Skeletal muscle tissue (tissue), 4 donors: ENCODE results near the gene MMP23B. TPM values are rescaled to one million over a fixed set of nuclear protein-coding genes. Genes with fewer than 3 reads are reported as not detected.

Source experiments
- H3K27ac ChIP-seq: one replicate; pipeline ENCODE4 v1.7.0; 2013; ENCODE audit warnings: mild to moderate bottlenecking, low read depth, low read length, inconsistent platforms
- H3K27me3 ChIP-seq, 3 donors: one replicate each; pipeline ENCODE4 v1.7.0; 2013; ENCODE audit warnings: low read length in 3 of 3; ENCODE audit not compliant: control insufficient read depth in 3 of 3, insufficient read depth in 3 of 3
- H3K36me3 ChIP-seq, 3 donors: one replicate each; pipeline ENCODE4 v1.7.0; 2013; ENCODE audit warnings: low read length in 3 of 3; ENCODE audit not compliant: control insufficient read depth in 3 of 3, insufficient read depth in 3 of 3
- H3K4me1 ChIP-seq, 3 donors: one replicate each; pipeline ENCODE4 v1.7.0; 2013; ENCODE audit warnings: low read length in 3 of 3, mild to moderate bottlenecking in 3 of 3; ENCODE audit not compliant: control insufficient read depth in 3 of 3, insufficient read depth in 3 of 3
- H3K4me3 ChIP-seq, 3 donors: one replicate each; pipeline ENCODE4 v1.7.0; 2013; ENCODE audit warnings: low read length in 3 of 3
- H3K9ac ChIP-seq, 3 donors: one replicate each; pipeline ENCODE4 v1.7.0; 2013; ENCODE audit warnings: low read length in 3 of 3, mild to moderate bottlenecking in 3 of 3, moderate library complexity in 2 of 3, low read depth in 1 of 3
- H3K9me3 ChIP-seq, 3 donors: one replicate each; pipeline ENCODE4 v1.7.0; 2013; ENCODE audit warnings: low read length in 3 of 3; ENCODE audit not compliant: control insufficient read depth in 3 of 3
- total RNA-seq: library from RNA; depleted of rRNA; stranded (reverse); fragments of >200 nt; gene quantifications from one replicate; pipeline ENCODE4 v1.2.3, GENCODE V29; 2014
- donor health status: Osteomylitis.

MMP23B gene
- total RNA-seq, 1 donor from 2014 or later, result 17.2 TPM

DNA sequence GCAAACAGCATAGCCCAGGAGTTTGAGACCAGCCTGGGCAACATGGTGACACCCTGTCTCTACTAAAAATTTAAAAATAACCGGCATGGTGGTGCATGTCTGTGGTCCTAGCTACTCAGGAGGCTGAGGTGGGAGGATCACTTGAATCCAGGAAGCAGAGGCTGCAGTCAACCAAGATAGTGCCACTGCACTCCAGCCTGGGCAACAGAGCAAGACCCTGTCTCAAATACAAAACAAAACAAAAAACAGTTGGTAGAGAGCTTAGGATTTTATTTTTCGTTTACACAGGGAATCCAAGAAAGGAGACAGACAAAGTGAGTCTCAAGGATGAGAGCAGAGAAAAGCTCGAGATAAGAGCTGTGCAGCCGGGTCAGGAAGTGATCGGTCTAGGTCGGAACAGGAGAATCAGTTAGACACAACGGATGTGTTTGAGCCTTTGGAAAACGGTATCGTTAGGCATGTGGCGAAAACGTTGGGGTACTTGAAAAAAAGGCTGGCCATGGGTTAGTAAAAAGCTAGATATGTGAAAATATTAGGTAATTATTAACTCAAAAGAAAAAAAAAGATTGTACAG is 18.4 kb upstream of the MMP23B start:
- Histone ChIP-seq H3K27ac (no peak overlapping the region), H3K4me3 (peak overlapping the region in 2 of 3 donors; percentile 87 to 98), H3K27me3 (no peaks in the 10 kb centered on the region), H3K9ac (peak overlapping the region in 1 of 3 donors; percentile 100), H3K36me3 (peaks cover 5 to 21% (median 12%) of the 10 kb centered on the region in 3 donors), H3K9me3 (no peaks in the 10 kb centered on the region), H3K4me1 (peaks cover 36 to 47% (median 39%) of the 10 kb centered on the region in 3 donors)

- peak overlapping the region; percentile 87 to 100 (median 98) for H3K9ac ChIP-seq
- H3K27ac ChIP-seq, result peak overlapping the region; percentile 99
- peaks cover 5 to 21% (median 12%) of the 10 kb centered on the region in 3 donors for H3K36me3 ChIP-seq
- no peaks in the 10 kb centered on the region for H3K27me3 ChIP-seq
- peaks cover 39 to 53% (median 44%) of the 10 kb centered on the region in 3 donors for H3K4me1 ChIP-seq
- no peaks in the 10 kb centered on the region for H3K9me3 ChIP-seq
- peak overlapping the region; percentile 87 to 98 (median 98) for H3K4me3 ChIP-seq
These were observed 17.6 kb upstream of the MMP23B start for GRCh38 chr1:1614204-1614953.

DNA sequence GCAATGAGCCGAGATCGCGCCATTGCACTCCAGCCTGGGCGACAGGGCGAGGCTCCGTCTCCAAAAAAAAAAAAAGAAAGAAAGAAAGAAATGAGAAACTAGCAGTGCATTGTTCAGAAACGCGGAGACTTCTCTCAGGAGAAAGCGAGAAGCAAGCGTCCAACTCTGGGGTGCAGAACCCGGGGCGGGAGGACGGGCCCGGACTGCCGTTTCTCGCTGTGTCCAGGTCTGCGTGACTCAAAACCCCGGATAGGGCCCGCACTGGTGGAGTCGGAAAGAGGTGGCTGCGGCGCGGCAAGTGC is 17.1 kb upstream of the MMP23B start:
- Histone ChIP-seq H3K27me3 (no peaks in the 10 kb centered on the region), H3K9ac (peak overlapping the region; percentile 87 to 100 (median 98)), H3K4me1 (peaks cover 43 to 59% (median 50%) of the 10 kb centered on the region in 3 donors), H3K4me3 (peak overlapping the region; percentile 87 to 98 (median 98)), H3K27ac (peak overlapping the region; percentile 99), H3K36me3 (peaks cover 5 to 21% (median 12%) of the 10 kb centered on the region in 3 donors), H3K9me3 (no peaks in the 10 kb centered on the region)

DNA sequence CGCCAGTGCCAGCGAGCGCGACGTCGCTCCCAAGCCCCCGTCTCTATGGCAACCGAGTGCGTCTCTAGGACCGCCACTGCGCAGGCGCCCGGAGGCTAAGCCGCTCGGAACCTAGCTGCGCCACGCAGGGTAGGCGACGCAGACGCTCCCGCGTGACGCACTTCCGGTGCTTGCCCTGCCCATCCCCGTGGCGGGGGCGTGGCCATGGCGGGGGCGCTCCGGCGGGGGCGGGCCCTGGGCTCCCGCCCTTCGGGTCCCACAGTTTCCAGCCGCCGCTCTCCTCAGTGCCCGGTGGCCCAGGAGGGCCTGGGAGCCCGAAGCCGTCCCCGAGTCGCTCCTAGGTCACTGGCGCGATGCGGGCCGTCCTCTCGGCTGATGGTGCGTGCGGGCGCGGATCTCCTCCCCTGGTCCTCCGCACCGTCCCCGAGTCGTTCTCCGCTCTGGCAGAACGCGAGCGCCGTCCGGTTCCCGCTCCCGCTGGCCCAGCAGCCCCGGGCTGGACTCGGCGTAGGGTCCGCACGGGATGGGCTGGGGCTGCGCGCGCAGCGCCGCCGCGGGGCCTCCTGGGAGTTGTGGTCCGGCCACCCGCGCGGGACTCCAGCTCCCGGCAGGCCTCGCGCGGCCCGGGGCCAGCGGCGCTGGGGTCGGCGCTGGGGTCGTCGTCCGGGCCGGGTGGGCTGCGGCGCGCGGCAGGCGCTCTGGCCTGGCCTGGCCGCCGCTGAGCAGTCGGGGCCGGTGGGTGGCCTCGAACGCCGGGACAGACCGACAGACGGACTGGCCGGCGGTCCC is 16.5 kb upstream of the MMP23B start, which contains the start of gene MIB2:
Gene MIB2 (plus strand): TSS at position 245 of the 789 bp plus-strand sequence. CDS start 7,953 bp downstream, outside the sequence.
- peak within 1 kb of the TSS; percentile 99 for H3K27ac ChIP-seq
- peak within 1 kb of the TSS; percentile 87 to 98 (median 98) for H3K4me3 ChIP-seq
- H3K4me1 ChIP-seq, result peaks cover 47 to 64% (median 55%) of the 10 kb centered on the region in 3 donors
- peaks cover 5 to 21% (median 12%) of the 10 kb centered on the region in 3 donors for H3K36me3 ChIP-seq
- H3K27me3 ChIP-seq, result no peaks in the 10 kb centered on the region
- peak within 1 kb of the TSS; percentile 87 to 100 (median 98) for H3K9ac ChIP-seq
- no peaks in the 10 kb centered on the region for H3K9me3 ChIP-seq

DNA sequence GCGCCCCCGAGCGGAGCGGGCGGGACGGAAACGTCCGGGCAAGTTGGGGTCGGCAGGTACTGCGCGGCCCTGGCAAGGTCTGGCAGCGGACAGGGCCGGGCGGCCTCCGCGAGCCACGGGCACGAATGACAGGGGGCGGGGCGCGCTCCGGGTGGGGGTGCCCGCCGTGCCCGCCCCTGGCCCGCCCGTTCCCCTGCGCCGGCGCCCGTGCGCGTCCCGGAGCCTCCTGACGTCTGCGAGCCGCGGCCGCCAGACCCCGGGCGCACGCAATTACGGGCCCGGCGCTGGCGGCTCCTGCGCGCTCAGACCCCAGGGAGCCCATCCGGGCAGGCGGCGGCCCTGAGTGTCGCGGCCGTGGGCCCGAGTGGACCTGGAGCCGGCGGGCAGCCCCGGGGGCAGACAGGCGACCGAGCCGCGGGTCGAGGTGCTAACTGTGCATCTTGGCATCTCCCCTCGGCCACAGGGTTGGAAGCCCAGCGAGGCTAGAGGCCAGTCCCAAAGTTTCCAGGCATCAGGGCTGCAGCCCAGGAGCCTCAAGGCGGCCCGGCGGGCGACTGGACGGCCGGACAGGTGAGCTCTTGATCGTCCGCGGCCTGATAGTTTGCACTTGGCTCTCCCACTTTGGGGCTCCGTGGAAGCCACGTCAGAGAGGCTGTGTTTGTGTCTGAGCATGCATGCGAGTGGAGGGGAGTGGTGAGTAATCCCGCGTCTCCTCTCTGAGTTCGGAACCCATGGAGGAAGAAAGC is 15.8 kb upstream of the MMP23B start:
- peaks cover 5 to 21% (median 12%) of the 10 kb centered on the region in 3 donors for H3K36me3 ChIP-seq
- H3K4me1 ChIP-seq, result peaks cover 54 to 66% (median 63%) of the 10 kb centered on the region in 3 donors
- no peaks in the 10 kb centered on the region for H3K27me3 ChIP-seq
- H3K9ac ChIP-seq, result peak overlapping the region; percentile 87 to 100 (median 98)
- peak overlapping the region; percentile 99 for H3K27ac ChIP-seq
- H3K9me3 ChIP-seq, result no peaks in the 10 kb centered on the region
- H3K4me3 ChIP-seq, result peak overlapping the region; percentile 84 to 98 (median 98)

DNA sequence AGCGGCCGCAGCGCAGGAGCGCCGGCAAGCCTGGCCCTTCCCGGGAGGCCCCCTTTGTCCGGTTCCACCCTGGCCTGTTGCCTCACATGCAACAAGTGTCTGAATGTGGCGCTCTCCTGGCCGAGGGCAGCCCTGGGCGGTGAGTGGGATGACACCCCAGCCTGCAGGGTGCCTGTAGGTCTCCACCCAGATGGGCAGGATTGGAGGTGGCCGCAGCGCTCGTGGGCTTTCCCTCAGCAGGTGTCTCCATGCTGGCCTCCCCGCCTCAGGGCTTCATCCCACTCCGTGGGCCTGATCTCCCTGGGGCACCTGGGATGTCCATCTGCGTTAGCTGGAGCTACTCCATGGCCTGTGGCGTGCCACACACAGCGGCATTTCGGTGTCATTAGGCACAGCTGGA is 15.1 kb upstream of the MMP23B start:
- Histone ChIP-seq H3K9ac (peak overlapping the region; percentile 87 to 100 (median 98)), H3K36me3 (peaks cover 5 to 21% (median 12%) of the 10 kb centered on the region in 3 donors), H3K27ac (peak overlapping the region; percentile 99), H3K27me3 (no peaks in the 10 kb centered on the region), H3K9me3 (no peaks in the 10 kb centered on the region), H3K4me1 (peaks cover 61 to 73% (median 69%) of the 10 kb centered on the region in 3 donors), H3K4me3 (peak overlapping the region; percentile 84 to 98 (median 98))

- Histone ChIP-seq H3K36me3 (peaks cover 5 to 21% (median 12%) of the 10 kb centered on the region in 3 donors), H3K27me3 (no peaks in the 10 kb centered on the region), H3K27ac (no peak overlapping the region), H3K9ac (peak overlapping the region in 1 of 3 donors; percentile 100), H3K4me1 (peaks cover 67 to 79% (median 76%) of the 10 kb centered on the region in 3 donors), H3K9me3 (no peaks in the 10 kb centered on the region), H3K4me3 (peak overlapping the region in 2 of 3 donors; percentile 84 to 98)
These were observed 14.5 kb upstream of the MMP23B start for GRCh38 chr1:1617516-1617915.

DNA sequence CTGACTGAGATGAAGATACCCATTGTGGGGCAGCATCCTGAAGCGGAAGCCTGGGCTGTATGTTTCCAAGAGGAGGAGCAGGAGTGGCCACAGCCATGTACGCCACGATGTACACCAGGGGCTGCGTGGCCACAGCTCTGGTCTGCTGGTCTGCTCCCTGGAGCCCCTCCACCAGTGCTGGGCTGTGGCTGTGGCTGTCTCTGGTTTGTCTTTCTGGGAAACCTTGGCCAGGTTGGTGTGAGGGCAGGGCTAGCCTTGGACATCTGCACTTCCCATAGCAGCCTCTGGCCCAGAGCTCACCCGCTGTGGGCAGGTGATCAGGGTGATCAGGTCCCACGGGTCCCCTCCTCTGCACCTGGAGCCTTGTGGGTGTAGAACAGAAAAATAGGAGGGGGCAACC is 14.0 kb upstream of the MMP23B start:
- no peak overlapping the region for H3K27ac ChIP-seq
- H3K27me3 ChIP-seq, result no peaks in the 10 kb centered on the region
- H3K9ac ChIP-seq, result peak overlapping the region in 2 of 3 donors; percentile 43 to 100
- H3K4me1 ChIP-seq, result peaks cover 71 to 83% (median 80%) of the 10 kb centered on the region in 3 donors
- peaks cover 5 to 21% (median 12%) of the 10 kb centered on the region in 3 donors for H3K36me3 ChIP-seq
- no peak overlapping the region for H3K4me3 ChIP-seq
- H3K9me3 ChIP-seq, result no peaks in the 10 kb centered on the region

GRCh38 chr1:1618396-1619068 is 13.4 kb upstream of the MMP23B start:
- H3K4me1 ChIP-seq, result peaks cover 75 to 87% (median 83%) of the 10 kb centered on the region in 3 donors
- H3K27me3 ChIP-seq, result no peaks in the 10 kb centered on the region
- peaks cover 5 to 21% (median 12%) of the 10 kb centered on the region in 3 donors for H3K36me3 ChIP-seq
- peak overlapping the region in 2 of 3 donors; percentile 43 to 100 for H3K9ac ChIP-seq
- peak overlapping the region; percentile 90 for H3K27ac ChIP-seq
- no peak overlapping the region for H3K4me3 ChIP-seq
- no peaks in the 10 kb centered on the region for H3K9me3 ChIP-seq
